GM19468 (cell line): ENCODE results near the gene ASPHD1.
"Not testable (repeated sequence)": the region's sequence is repeated elsewhere in the genome, so short reads cannot be mapped to it uniquely, and the experiment has no call there.

ENCODE experiments used
- ATAC-seq: cut with Tn5 transposase; IDR thresholded peaks from one replicate; pipeline ENCODE4 v1.9.1; 2021; ENCODE audit warnings: mild to moderate bottlenecking, moderate library complexity, moderate number of reproducible peaks; ENCODE audit not compliant: unreplicated experiment; ENCODE audit errors: extremely low read depth

Gene ASPHD1

GRCh38 chr16:29900102-29900887 lies at the start of gene ASPHD1:
Gene ASPHD1, plus strand, starts transcription at chr16:29900488. Its CDS starts 484 bp downstream, at chr16:29900972.
- no peak for ATAC-seq

DNA sequence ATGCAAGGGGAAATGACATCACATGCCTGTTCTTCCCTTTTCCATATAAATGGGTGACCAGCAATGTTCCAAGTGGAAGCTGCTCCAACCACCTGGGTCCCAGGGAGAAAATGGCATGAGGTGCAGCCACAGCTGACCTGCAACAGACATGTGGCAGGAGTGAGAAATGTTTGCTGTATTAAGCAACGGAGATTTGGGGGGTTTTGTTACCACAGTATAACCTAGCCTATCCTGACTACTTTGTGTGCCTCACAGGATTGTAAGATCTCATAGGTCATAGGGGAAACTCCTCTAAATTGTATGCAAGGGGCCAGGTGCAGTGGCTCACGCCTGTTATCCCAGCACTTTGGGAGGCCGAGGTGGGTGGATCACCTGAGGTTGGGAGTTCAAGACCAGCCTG lies 49.3 kb upstream of the ASPHD1 start:
- ATAC-seq, result no peak

- no peak for ATAC-seq
Measured at GRCh38 chr16:29852654-29853053, 47.6 kb upstream of the ASPHD1 start.

GRCh38 chr16:29854520-29855100 lies 45.7 kb upstream of the ASPHD1 start:
- no peak for ATAC-seq

GRCh38 chr16:29857133-29857760 lies 43.0 kb upstream of the ASPHD1 start:
- no peak for ATAC-seq

- no peak for ATAC-seq
Measured at GRCh38 chr16:29858149-29858849, 42.0 kb upstream of the ASPHD1 start.

- ATAC-seq, result no peak
Measured at GRCh38 chr16:29858974-29859373, 41.3 kb upstream of the ASPHD1 start.

GRCh38 chr16:29860218-29860617 lies 40.1 kb upstream of the ASPHD1 start:
- ATAC-seq, result no peak

GRCh38 chr16:29862383-29862883 lies 37.9 kb upstream of the ASPHD1 start:
- no peak for ATAC-seq

DNA sequence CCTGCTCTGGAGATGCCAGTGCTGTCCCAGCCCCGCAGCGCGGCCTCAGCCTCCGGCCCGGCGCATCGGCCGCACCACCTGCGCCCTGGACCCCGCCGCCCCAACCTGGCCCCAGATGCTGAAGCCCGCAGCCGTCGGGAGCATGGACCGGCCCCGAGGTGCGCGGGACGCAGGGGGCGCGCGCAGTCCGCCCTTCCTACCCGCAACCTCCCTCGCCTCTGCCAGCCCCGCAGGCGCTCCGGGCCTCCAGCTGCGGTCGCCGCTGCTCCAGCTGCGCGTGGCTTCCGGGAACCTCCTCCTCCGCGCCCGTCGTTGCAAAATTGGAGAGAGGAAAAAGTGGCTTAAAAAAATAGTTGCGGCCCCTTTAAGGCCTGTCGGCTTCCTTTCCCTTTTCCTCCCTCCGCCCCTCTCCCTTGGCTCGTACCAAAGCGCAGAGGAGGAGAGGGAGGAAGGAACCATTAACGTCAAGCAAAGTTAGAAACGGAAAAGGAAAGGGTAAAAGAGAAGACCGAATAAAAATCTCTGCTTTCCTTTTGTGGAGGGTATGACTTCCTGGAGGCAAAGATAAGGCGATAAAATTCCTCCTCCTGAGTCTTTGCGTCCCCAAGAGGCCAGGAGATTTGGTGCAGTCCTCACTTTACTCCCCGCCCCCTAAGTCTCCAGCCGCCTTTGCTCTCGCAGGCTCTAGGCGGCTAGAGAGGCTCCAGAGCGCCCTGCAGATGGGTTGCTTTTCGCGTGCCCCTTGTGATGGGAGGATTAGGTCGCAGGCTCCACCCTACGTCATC lies 37.2 kb upstream of the ASPHD1 start, which contains the start of gene CDIPT:
Gene CDIPT (minus strand): TSS at position 343 of the 785 bp plus-strand sequence. CDS start 369 bp downstream, outside the sequence.
- peak; percentile 63 for ATAC-seq

- no peak for ATAC-seq
Measured at GRCh38 chr16:29863669-29863984, 36.7 kb upstream of the ASPHD1 start.

GRCh38 chr16:29864205-29864604 lies 36.1 kb upstream of the ASPHD1 start:
- ATAC-seq, result no peak

- no peak for ATAC-seq
Measured at GRCh38 chr16:29868396-29869009, 31.8 kb upstream of the ASPHD1 start.

- ATAC-seq, result not testable (repeated sequence)
Measured at GRCh38 chr16:29869067-29869466, 31.2 kb upstream of the ASPHD1 start.

- ATAC-seq, result no peak
Measured at GRCh38 chr16:29871822-29872546, 28.3 kb upstream of the ASPHD1 start.

- ATAC-seq, result no peak
Measured at GRCh38 chr16:29873319-29873718, 27.0 kb upstream of the ASPHD1 start.

DNA sequence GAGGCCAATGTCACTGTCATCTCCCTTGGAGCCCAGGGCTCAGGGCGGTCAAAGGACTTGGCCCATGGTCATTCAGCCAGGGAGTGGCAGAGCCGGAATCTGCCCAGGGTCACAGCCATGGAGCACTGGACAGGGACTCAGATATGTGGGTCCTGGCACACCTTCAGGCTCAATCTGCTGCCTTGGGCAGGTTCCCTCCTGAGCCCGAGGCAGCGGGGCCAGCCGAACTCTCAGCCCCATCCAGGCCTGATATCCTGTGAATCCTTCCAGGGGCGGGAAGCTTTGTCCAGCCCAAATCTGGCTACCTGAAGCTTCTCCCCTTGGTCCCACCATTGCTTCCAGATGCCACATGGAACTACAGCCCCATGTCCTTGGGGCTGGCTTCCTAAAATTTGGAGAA lies 25.1 kb upstream of the ASPHD1 start:
- ATAC-seq, result no peak

- no peak for ATAC-seq
Measured at GRCh38 chr16:29876217-29876593, 24.1 kb upstream of the ASPHD1 start.
